ENCODE results near the gene DDIT3. TPM values are rescaled to one million over a fixed set of nuclear protein-coding genes. Genes with fewer than 3 reads are reported as not detected.
A peak's percentile ranks its signal among the peaks of the same experiment; 100 is the strongest.

Gene DDIT3
- polyA plus RNA-seq, 4 donors: 41.1 to 105 (median 46.9) TPM

DNA sequence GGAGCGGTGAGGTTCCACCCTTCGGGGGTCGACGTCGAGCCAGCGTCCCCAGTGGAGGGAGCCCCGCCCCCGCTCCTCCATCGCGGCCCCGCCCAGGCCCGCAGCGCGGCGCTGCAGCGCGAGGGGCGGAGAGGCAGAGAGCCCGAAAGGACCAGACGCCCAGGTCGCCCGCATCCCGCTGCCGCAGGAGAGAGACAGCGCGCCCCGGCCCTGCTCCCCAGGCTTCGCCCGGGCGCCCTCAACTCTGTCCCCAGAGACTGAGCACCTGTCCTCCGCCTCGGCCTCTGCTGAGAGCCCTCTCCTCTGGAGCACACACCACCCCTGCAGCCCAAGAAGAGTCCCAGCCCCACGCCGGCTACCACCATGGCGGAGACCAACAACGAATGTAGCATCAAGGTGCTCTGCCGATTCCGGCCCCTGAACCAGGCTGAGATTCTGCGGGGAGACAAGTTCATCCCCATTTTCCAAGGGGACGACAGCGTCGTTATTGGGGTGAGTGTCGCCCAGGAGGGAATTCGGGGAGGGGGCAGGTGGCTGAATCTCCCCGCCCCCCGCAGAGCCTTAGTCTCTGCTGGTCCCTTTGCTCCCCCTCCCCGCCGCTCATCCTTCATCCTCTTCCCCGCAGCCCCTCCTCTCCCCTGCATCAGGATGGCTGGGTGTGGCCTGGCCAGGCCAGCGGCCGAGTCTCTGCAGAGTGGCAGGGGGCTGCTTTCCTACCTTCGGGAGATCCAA lies 29.8 kb upstream of the DDIT3 start, which contains the start of gene KIF5A:
Gene KIF5A, plus strand, starts transcription at position 136 of the 732 bp plus-strand sequence. Its CDS starts 228 bp downstream, at position 364.
- FAIRE-seq: no peak
- peaks cover 0 to 66% (median 6%) of the 10 kb centered on the region in 3 donors for H3K27me3 ChIP-seq (ENCODE audit: control insufficient read depth in 3 of 3, insufficient read depth in 3 of 3, low read length in 3 of 3)
- H3K36me3 ChIP-seq (ENCODE audit: control insufficient read depth in 3 of 3, insufficient read depth in 2 of 3, low read depth in 1 of 3, low read length in 3 of 3): no peaks in the 10 kb centered on the region
- 5 to 11% (median 10%) methylated on average over 20 to 52 of the region's 52 CpGs for WGBS, 3 donors
- peak within 1 kb of the TSS in 2 of 3 donors; percentile 29 to 34 for H3K4me3 ChIP-seq (ENCODE audit: low read depth in 1 of 3, low read length in 3 of 3)
- H3K4me1 ChIP-seq (ENCODE audit: control insufficient read depth in 3 of 3, insufficient read depth in 2 of 3, low read depth in 1 of 3, low read length in 2 of 3): peaks cover 0 to 11% (median 7%) of the 10 kb centered on the region in 3 donors
- peak within 1 kb of the TSS in 1 of 3 donors; percentile 27 for H3K27ac ChIP-seq (ENCODE audit: low read depth in 1 of 3, low read length in 2 of 3)
- DNase-seq: peak in 1 of 2 donors; percentile 33
- no peaks in the 10 kb centered on the region for H3K9me3 ChIP-seq (ENCODE audit: control insufficient read depth in 2 of 2, insufficient read depth in 1 of 2, low read depth in 1 of 2, low read length in 1 of 2)

DNA sequence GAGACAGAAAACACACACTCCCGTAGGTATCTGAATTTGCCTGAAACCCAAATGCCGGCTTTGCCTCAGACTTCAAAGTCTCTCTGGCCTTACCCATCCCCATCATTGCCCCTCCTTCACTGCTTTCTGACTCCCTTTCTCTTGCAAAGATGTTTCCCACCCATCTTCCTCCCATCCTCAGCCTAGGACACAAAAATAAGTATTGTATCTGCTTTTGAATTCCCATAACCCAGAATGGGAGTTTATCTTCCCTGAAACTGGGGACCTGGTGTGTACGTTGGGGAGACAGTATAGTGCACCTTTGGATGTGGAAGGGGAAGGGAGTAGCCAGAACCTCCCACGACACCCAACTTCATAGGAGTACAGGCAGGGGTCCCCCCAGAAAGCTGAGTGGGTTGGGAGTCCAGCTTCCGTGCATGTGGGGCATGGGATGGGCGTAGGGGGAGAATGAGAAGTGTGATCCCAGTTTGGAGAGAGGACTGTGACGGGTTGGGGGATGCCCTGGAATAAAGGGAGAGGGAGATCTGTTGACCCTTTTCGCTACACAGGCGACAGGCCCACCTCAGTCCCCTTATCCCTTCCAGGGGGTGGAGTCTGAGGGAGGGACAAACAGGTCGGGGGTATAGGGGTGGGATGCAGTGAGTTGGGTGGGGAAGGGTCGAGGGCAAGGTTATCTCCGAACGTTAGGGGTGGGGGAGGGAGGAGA lies 29.0 kb upstream of the DDIT3 start:
- H3K36me3 ChIP-seq (ENCODE audit: control insufficient read depth in 3 of 3, insufficient read depth in 2 of 3, low read depth in 1 of 3, low read length in 3 of 3): no peaks in the 10 kb centered on the region
- FAIRE-seq (no peak), DNase-seq (no peak)
- peaks cover 0 to 60% (median 6%) of the 10 kb centered on the region in 3 donors for H3K27me3 ChIP-seq (ENCODE audit: control insufficient read depth in 3 of 3, insufficient read depth in 3 of 3, low read length in 3 of 3)
- H3K4me1 ChIP-seq (ENCODE audit: control insufficient read depth in 3 of 3, insufficient read depth in 2 of 3, low read depth in 1 of 3, low read length in 2 of 3): peaks cover 2 to 11% (median 7%) of the 10 kb centered on the region in 3 donors
- WGBS, 3 donors: 26 to 36% (median 35%) methylated on average over 12 to 13 of the region's 13 CpGs
- H3K27ac ChIP-seq (ENCODE audit: low read depth in 1 of 3, low read length in 2 of 3): no peak overlapping the region
- H3K9me3 ChIP-seq (ENCODE audit: control insufficient read depth in 2 of 2, insufficient read depth in 1 of 2, low read depth in 1 of 2, low read length in 1 of 2): no peaks in the 10 kb centered on the region
- H3K4me3 ChIP-seq (ENCODE audit: low read depth in 1 of 3, low read length in 3 of 3): peak overlapping the region in 1 of 3 donors; percentile 29

- 32 to 53% (median 44%) methylated on average over 2 of the region's 2 CpGs for WGBS, 3 donors
- H3K27me3 ChIP-seq (ENCODE audit: control insufficient read depth in 3 of 3, insufficient read depth in 3 of 3, low read length in 3 of 3): peaks cover 0 to 53% (median 6%) of the 10 kb centered on the region in 3 donors
- H3K9me3 ChIP-seq (ENCODE audit: control insufficient read depth in 2 of 2, insufficient read depth in 1 of 2, low read depth in 1 of 2, low read length in 1 of 2): no peaks in the 10 kb centered on the region
- no peak for DNase-seq
- peaks cover 0 to 3% (median 0%) of the 10 kb centered on the region in 3 donors for H3K36me3 ChIP-seq (ENCODE audit: control insufficient read depth in 3 of 3, insufficient read depth in 2 of 3, low read depth in 1 of 3, low read length in 3 of 3)
- H3K4me1 ChIP-seq (ENCODE audit: control insufficient read depth in 3 of 3, insufficient read depth in 2 of 3, low read depth in 1 of 3, low read length in 2 of 3): peaks cover 2 to 11% (median 7%) of the 10 kb centered on the region in 3 donors
- H3K27ac ChIP-seq (ENCODE audit: low read depth in 1 of 3, low read length in 2 of 3): no peak overlapping the region
- FAIRE-seq: no peak
- no peak overlapping the region for H3K4me3 ChIP-seq (ENCODE audit: low read depth in 1 of 3, low read length in 3 of 3)
These were observed 28.2 kb upstream of the DDIT3 start for GRCh38 chr12:57548488-57548887.

DNA sequence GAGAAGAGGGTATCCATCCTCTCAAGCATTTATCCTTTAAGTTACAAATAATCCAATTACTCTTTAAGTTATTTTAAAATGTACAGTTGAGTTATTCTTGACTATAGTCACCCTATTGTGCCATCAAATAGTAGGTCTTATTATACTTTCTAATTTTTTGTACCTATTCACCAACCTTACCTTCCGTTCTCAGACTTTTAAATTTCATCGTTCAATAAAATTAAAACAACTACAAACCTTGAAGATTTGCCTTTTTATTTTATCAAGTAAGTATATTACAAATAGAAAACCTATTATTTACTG lies 27.6 kb upstream of the DDIT3 start:
- H3K4me1 ChIP-seq (ENCODE audit: control insufficient read depth in 3 of 3, insufficient read depth in 2 of 3, low read depth in 1 of 3, low read length in 2 of 3): peaks cover 2 to 11% (median 7%) of the 10 kb centered on the region in 3 donors
- H3K9me3 ChIP-seq (ENCODE audit: control insufficient read depth in 2 of 2, insufficient read depth in 1 of 2, low read depth in 1 of 2, low read length in 1 of 2): no peaks in the 10 kb centered on the region
- 88 to 97% (median 93%) methylated on average over 2 of the region's 2 CpGs for WGBS, 3 donors
- peaks cover 0 to 48% (median 6%) of the 10 kb centered on the region in 3 donors for H3K27me3 ChIP-seq (ENCODE audit: control insufficient read depth in 3 of 3, insufficient read depth in 3 of 3, low read length in 3 of 3)
- no peak overlapping the region for H3K4me3 ChIP-seq (ENCODE audit: low read depth in 1 of 3, low read length in 3 of 3)
- no peak overlapping the region for H3K27ac ChIP-seq (ENCODE audit: low read depth in 1 of 3, low read length in 2 of 3)
- FAIRE-seq (no peak), DNase-seq (no peak)
- peaks cover 0 to 6% (median 0%) of the 10 kb centered on the region in 3 donors for H3K36me3 ChIP-seq (ENCODE audit: control insufficient read depth in 3 of 3, insufficient read depth in 2 of 3, low read depth in 1 of 3, low read length in 3 of 3)

DNA sequence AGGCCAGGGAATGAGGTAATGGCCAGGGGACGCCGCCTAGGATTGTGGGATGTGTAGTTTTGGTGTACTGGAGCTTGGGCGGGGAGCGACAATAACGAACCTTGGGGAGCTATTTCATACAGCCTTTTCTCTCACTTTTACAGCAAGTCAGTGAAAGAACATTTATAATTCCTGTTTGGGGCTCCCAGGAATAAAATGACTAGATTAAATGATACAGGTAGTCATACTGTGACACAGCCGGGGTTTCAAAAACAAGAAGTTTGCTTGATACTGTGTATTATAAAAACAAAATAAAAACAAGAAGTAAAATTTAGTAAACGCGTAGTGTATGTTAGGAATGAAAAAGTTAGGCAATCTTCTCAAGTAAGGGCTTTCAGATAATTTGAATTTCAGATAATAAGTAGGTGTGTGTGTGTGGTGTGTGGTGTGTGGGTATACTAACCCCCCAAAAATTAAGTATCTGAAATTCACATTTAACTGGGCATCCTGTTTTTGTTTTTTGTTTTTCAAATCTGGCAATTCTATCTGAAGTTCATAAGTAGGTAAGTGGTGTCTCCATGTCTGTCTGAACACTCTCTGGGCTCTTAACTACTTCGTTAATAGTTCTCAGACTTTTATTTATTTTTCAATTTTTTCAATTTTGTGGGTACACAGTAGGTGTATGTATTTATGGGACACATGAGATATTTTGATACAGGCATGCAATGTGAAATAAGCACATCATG lies 27.1 kb upstream of the DDIT3 start:
- DNase-seq (no peak), FAIRE-seq (no peak)
- Histone ChIP-seq H3K4me3 (ENCODE audit: low read depth in 1 of 3, low read length in 3 of 3) (peak overlapping the region in 2 of 3 donors; percentile 97 to 99), H3K27me3 (ENCODE audit: control insufficient read depth in 3 of 3, insufficient read depth in 3 of 3, low read length in 3 of 3) (peaks cover 0 to 43% (median 6%) of the 10 kb centered on the region in 3 donors), H3K9me3 (ENCODE audit: control insufficient read depth in 2 of 2, insufficient read depth in 1 of 2, low read depth in 1 of 2, low read length in 1 of 2) (no peaks in the 10 kb centered on the region), H3K4me1 (ENCODE audit: control insufficient read depth in 3 of 3, insufficient read depth in 2 of 3, low read depth in 1 of 3, low read length in 2 of 3) (peaks cover 2 to 11% (median 7%) of the 10 kb centered on the region in 3 donors), H3K27ac (ENCODE audit: low read depth in 1 of 3, low read length in 2 of 3) (no peak overlapping the region), H3K36me3 (ENCODE audit: control insufficient read depth in 3 of 3, insufficient read depth in 2 of 3, low read depth in 1 of 3, low read length in 3 of 3) (peaks cover 0 to 6% (median 0%) of the 10 kb centered on the region in 3 donors)
- WGBS, 3 donors: 21 to 22% (median 22%) methylated on average over 9 of the region's 9 CpGs

DNA sequence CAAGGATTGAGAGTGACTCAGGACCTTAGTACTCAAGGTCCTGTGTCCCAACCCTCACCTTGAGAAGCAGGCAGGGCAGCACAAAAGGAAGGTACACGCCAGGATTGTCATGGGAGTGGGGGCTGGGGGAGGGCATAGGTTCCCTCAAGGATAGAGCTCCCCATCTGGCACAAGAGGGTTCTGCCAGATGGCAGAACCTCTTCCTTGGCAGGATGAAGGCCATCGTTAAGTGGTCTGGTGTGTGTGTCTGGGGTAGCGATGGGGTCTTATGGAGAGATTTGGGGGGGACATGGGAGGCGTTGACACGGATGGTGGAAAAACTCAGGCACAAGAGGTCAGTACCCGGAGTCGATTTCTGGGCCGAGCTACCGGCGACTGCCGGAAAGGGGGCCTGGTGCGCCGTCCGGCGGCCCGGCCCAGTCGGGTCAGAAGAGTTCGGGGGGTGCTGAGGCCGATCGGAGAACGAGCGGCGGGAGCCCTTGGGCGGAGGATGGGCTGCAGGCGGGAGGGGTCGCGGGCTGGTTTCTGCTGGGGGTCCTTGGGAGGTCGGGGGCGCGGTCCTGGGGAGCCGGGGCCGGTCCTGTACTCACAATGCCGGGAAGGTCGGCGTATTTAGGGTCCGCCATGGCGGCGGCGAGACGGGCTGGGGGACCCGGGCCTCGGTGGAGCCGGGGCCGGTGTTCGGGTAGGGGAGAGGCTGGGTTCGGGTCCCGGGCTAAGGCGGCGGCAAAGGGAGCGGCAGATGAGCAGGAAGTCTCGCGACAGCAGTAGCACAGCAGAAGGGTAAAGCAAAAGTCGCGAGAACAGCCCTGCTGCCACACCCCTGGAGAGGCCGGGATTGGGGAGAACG lies 26.3 kb upstream of the DDIT3 start, which contains the start of gene DCTN2:
Gene DCTN2, minus strand, starts transcription at position 755 of the 850 bp plus-strand sequence. Its CDS starts 129 bp downstream, at position 626.
- Histone ChIP-seq H3K27ac (ENCODE audit: low read depth in 1 of 3, low read length in 2 of 3) (peak within 1 kb of the TSS; percentile 85 to 89 (median 88)), H3K27me3 (ENCODE audit: control insufficient read depth in 3 of 3, insufficient read depth in 3 of 3, low read length in 3 of 3) (peaks cover 0 to 35% (median 6%) of the 10 kb centered on the region in 3 donors), H3K9me3 (ENCODE audit: control insufficient read depth in 2 of 2, insufficient read depth in 1 of 2, low read depth in 1 of 2, low read length in 1 of 2) (no peaks in the 10 kb centered on the region), H3K36me3 (ENCODE audit: control insufficient read depth in 3 of 3, insufficient read depth in 2 of 3, low read depth in 1 of 3, low read length in 3 of 3) (peaks cover 0 to 11% (median 0%) of the 10 kb centered on the region in 3 donors), H3K4me3 (ENCODE audit: low read depth in 1 of 3, low read length in 3 of 3) (peak within 1 kb of the TSS; percentile 88 to 99 (median 97)), H3K4me1 (ENCODE audit: control insufficient read depth in 3 of 3, insufficient read depth in 2 of 3, low read depth in 1 of 3, low read length in 2 of 3) (peaks cover 2 to 11% (median 7%) of the 10 kb centered on the region in 3 donors)
- DNase-seq (peak; percentile 97 to 99), FAIRE-seq (no peak)
- 0 to 1% (median 1%) methylated on average over 46 to 56 of the region's 56 CpGs for WGBS, 3 donors

DNA sequence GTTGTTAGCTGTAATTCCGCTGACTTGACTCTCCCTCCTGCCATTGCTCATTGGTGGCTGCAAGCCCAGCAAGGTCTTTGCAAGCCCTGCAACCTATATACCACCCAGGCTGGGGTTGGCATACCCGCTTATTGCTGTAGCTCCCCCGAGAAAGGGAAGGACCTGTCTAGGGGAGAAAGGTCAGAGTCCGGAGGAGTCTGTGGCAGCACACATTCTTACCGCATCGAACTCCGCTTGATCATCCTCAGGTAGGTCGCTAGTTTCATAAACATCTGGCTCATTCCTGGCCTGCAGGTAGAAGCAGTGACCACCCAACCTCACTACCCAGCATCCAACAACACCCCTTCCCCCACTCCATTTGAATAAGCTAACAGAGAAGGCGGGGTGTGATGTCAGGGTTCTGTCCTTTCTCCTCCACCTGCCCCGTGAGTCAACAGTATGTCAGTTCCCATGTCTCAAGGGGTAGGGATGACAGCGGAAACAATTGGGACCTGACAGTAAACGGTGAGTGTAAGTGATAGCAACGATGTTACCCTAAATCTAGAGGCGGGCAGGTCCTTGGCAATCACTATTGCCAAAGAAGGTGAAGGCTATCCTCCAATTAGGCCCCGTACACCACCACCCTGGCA lies 25.6 kb upstream of the DDIT3 start:
- Histone ChIP-seq H3K27ac (ENCODE audit: low read depth in 1 of 3, low read length in 2 of 3) (peak overlapping the region; percentile 85 to 89 (median 88)), H3K4me1 (ENCODE audit: control insufficient read depth in 3 of 3, insufficient read depth in 2 of 3, low read depth in 1 of 3, low read length in 2 of 3) (peaks cover 2 to 11% (median 7%) of the 10 kb centered on the region in 3 donors), H3K27me3 (ENCODE audit: control insufficient read depth in 3 of 3, insufficient read depth in 3 of 3, low read length in 3 of 3) (peaks cover 0 to 28% (median 6%) of the 10 kb centered on the region in 3 donors), H3K4me3 (ENCODE audit: low read depth in 1 of 3, low read length in 3 of 3) (peak overlapping the region in 2 of 3 donors; percentile 88 to 99), H3K36me3 (ENCODE audit: control insufficient read depth in 3 of 3, insufficient read depth in 2 of 3, low read depth in 1 of 3, low read length in 3 of 3) (peaks cover 0 to 13% (median 0%) of the 10 kb centered on the region in 3 donors), H3K9me3 (ENCODE audit: control insufficient read depth in 2 of 2, insufficient read depth in 1 of 2, low read depth in 1 of 2, low read length in 1 of 2) (no peaks in the 10 kb centered on the region)
- 21 to 53% (median 37%) methylated on average over 15 of the region's 15 CpGs for WGBS, 3 donors
- FAIRE-seq (no peak), DNase-seq (peak; percentile 72 to 79)
